SK-N-MC (cell line): ENCODE results near the gene CPM.

ENCODE experiments used
- EZH2 ChIP-seq: fragments of 200-600 bp; sonication (generic); IDR thresholded peaks from one replicate; pipeline ENCODE4 v1.6.1; 2017; ENCODE audit warnings: antibody characterized with exemption
- POLR2AphosphoS5 ChIP-seq: IDR thresholded peaks from 2 replicates; pipeline ENCODE4 v1.6.1; 2012; ENCODE audit warnings: mild to moderate bottlenecking, low read depth, low read length, borderline replicate concordance

DNA sequence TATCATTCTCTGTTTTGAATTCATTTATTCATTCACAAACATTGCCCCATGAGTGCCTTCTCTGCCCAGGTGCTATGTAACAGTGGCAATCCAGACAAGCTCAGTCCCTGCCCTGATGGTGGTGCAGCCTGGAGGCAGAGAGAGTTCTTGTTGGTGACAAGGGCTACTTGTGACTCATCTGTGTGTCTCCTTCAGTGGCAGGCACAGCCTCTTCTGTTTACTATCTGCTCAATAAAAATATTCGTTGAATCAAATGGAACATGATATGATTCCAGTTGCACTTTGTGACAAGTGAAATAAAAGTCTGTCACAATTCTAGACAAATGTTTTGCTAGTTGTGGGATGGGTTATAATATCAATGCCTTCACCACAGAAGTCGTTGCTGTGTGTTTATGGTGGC is 20.6 kb upstream of the CPM start:
- no peak for TF ChIP-seq POLR2AphosphoS5
- TF ChIP-seq EZH2 = no peak
